Transverse colon (tissue), 4 donors: ENCODE measurements around the gene SH3RF3. TPM values are rescaled to one million over a fixed set of nuclear protein-coding genes. Genes with fewer than 3 reads are reported as not detected.
A peak's percentile ranks its signal among the peaks of the same experiment; 100 is the strongest.

Experiments
- DNase-seq: peaks from one replicate; pipeline ENCODE4 v3.0.0-alpha.2; 2019
- H3K27ac ChIP-seq, 4 donors: fragments of 200-600 bp; sonication (generic); 2 replicates each; pipeline ENCODE4 v1.5.1; 2016 to 2018; ENCODE audit warnings: inconsistent platforms in 4 of 4
- H3K27me3 ChIP-seq: fragments of 200-600 bp; sonication (generic); 2 replicates; pipeline ENCODE4 v1.5.1; 2017; ENCODE audit warnings: inconsistent platforms
- H3K36me3 ChIP-seq, 4 donors: fragments of 200-600 bp; sonication (generic); 2 replicates each; pipeline ENCODE4 v1.5.1; 2017 to 2019; ENCODE audit warnings: inconsistent platforms in 4 of 4
- H3K4me1 ChIP-seq, 4 donors: fragments of 200-600 bp; sonication (generic); 2 replicates each; pipeline ENCODE4 v1.5.1; 2017 to 2020; ENCODE audit warnings: inconsistent platforms in 4 of 4
- H3K4me3 ChIP-seq, 4 donors: fragments of 200-600 bp; sonication (generic); 1 replicate in 1 of 4; 2 replicates in 3 of 4; pipeline versions ENCODE4 v1.5.1 to v1.6.1; 2017 to 2019; ENCODE audit warnings: inconsistent platforms in 4 of 4
- H3K9me3 ChIP-seq, 2 donors: fragments of 200-600 bp; sonication (generic); 2 replicates each; pipeline ENCODE4 v1.5.1; 2017 to 2019; ENCODE audit warnings: inconsistent platforms in 2 of 2
- EP300 ChIP-seq: sonication (generic); formaldehyde crosslinking; IDR thresholded peaks from one replicate; pipeline ENCODE4 v1.6.1; 2017; ENCODE audit warnings: antibody characterized with exemption, low read depth
- POLR2A ChIP-seq: fragments of 450-650 bp; IDR thresholded peaks from one replicate; pipeline ENCODE4 v1.6.1; 2016; ENCODE audit warnings: antibody characterized with exemption, mild to moderate bottlenecking, moderate library complexity
- POLR2AphosphoS5 ChIP-seq, 3 donors: sonication (generic); formaldehyde crosslinking; IDR thresholded peaks; one replicate each; pipeline ENCODE4 v1.6.1; 2016; ENCODE audit warnings: antibody characterized with exemption in 3 of 3
- WGBS, 2 donors: methylation state at CpG; one replicate each; pipeline ENCODE4 v1.1.5; 2018; ENCODE audit warnings: low coverage in 1 of 2; 5-methylcytosine and 5-hydroxymethylcytosine counted together
- in situ Hi-C, 4 donors: fragments of 200-750 bp; cut with MboI; loops; one replicate each; pipeline versions ENCODE4 v1.15.0 to v1.15.1; 2017; ENCODE audit warnings: low sequenced_read_pairs in 3 of 4, low pct_ligation_motif_present in 1 of 4, low pct_unique_long_range_greater_than_20kb in 1 of 4
- intact Hi-C: fragments of 100-400 bp; cut with DNase I; formaldehyde crosslinking; loops from one replicate; pipeline ENCODE4 v1.15.1; 2023; ENCODE audit warnings: low total_unique reads
- total RNA-seq, 4 donors: library from RNA; depleted of rRNA; stranded (reverse); fragments of >200 nt; gene quantifications; one replicate each; pipeline ENCODE4 v1.1.0, GENCODE V29; 2016
- TF ChIP-seq, protein P1 (sequence below), 5 experiments: fragments of 200-600 bp in 3 of 5; fragments of 450-650 bp in 2 of 5; sonication (generic) in 3 of 5; IDR thresholded peaks; 1 replicate in 2 of 5; 2 replicates in 3 of 5; pipeline ENCODE4 v1.5.1; 2016 to 2017; ENCODE audit warnings: antibody characterized with exemption in 5 of 5, inconsistent platforms in 3 of 5, mild to moderate bottlenecking in 2 of 5, moderate library complexity in 1 of 5

Gene SH3RF3
- total RNA-seq, 4 donors from 2014 or later = 1.9 to 8.8 (median 2.9) TPM

DNA sequence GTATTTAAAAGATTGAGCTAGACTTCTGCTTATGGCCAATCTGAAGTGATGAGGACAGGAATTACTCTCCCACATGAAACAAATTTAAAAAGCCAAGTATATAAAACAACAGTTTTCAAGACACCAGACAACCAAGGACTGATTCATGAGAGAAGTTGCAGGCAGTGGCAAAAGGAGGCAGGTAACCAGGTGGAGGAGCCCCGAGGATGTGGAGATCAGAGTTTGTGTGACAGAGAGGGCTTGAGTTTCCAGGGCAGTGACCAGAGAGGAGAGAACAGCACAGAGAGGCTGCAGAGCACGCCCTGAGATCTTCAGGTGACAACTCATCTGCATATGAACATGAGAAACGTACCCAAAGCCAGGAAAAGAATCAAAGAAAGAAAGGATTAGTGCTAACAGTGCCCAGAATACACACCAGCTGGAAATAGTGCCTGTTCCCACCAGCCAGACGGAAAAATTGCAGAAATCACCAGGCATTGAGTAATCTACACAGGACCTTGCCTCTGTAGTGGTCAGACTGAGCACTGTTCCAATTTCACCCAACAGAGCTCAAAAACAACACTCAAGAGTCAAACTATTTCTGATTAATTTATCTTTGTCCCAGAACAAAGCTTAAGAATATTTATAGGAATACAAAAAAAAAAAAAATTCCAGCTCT, 311.6 kb downstream of the SH3RF3 start:
- intact Hi-C loops (no loop called here), in situ Hi-C loops (no loop called here)
- H3K36me3 ChIP-seq = no peaks in the 10 kb centered on the region
- no peak overlapping the region for H3K4me3 ChIP-seq
- H3K27me3 ChIP-seq = no peaks in the 10 kb centered on the region
- no peak overlapping the region for H3K27ac ChIP-seq
- WGBS, 2 donors = 69 to 84% methylated on average over 4 of the region's 4 CpGs
- no peak for DNase-seq
- peaks cover 0 to 5% (median 0%) of the 10 kb centered on the region in 4 donors for H3K4me1 ChIP-seq
- TF ChIP-seq POLR2A (no peak), POLR2AphosphoS5 (IDR thresholded peaks at IDR 0.05) (no peak), EP300 (no peak)
- TF ChIP-seq, protein P1, sequence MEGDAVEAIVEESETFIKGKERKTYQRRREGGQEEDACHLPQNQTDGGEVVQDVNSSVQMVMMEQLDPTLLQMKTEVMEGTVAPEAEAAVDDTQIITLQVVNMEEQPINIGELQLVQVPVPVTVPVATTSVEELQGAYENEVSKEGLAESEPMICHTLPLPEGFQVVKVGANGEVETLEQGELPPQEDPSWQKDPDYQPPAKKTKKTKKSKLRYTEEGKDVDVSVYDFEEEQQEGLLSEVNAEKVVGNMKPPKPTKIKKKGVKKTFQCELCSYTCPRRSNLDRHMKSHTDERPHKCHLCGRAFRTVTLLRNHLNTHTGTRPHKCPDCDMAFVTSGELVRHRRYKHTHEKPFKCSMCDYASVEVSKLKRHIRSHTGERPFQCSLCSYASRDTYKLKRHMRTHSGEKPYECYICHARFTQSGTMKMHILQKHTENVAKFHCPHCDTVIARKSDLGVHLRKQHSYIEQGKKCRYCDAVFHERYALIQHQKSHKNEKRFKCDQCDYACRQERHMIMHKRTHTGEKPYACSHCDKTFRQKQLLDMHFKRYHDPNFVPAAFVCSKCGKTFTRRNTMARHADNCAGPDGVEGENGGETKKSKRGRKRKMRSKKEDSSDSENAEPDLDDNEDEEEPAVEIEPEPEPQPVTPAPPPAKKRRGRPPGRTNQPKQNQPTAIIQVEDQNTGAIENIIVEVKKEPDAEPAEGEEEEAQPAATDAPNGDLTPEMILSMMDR (IDR thresholded peaks at IDR 0.05) = no peak
- H3K9me3 ChIP-seq = peaks cover 9 to 12% of the 10 kb centered on the region in 2 donors

DNA sequence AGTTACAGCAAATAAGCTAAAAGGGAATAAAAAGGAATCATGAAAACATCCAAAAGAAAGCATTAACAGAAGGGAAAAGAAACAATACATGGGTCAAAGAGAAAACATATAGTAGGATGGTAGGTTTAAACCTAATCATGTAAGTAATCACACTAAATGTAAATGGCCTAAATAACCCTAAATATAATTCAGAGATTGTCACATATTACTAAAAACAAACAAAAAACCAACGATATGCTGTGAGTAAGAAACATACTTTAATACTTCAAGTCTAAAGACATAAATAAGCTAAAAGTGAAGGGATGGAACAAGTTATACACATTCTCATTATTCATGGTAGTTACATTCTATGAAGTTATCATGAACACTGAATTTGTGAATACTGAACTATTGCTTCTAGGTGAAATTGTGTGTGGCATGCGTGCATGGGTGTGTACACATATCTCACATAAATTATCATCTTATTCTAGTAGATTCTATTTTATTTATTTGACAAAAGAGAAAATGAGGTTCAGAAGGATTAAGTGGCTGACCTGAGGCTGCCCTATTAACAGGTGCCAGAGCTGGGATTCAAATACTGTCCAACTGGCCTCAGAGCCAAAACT, 313.8 kb downstream of the SH3RF3 start:
- DNase-seq = no peak
- peaks cover 0 to 11% (median 2%) of the 10 kb centered on the region in 4 donors for H3K4me1 ChIP-seq
- H3K36me3 ChIP-seq = no peaks in the 10 kb centered on the region
- no peak overlapping the region for H3K4me3 ChIP-seq
- H3K27ac ChIP-seq = no peak overlapping the region
- no peaks in the 10 kb centered on the region for H3K27me3 ChIP-seq
- H3K9me3 ChIP-seq = peaks cover 9 to 12% of the 10 kb centered on the region in 2 donors
- in situ Hi-C loops = no loop called here
- WGBS, 2 donors = 92% methylated on average over 2 of the region's 2 CpGs
- no peak for TF ChIP-seq EP300
- TF ChIP-seq, protein P1 (IDR thresholded peaks at IDR 0.05) = no peak
- TF ChIP-seq POLR2AphosphoS5 (IDR thresholded peaks at IDR 0.05) = no peak
- TF ChIP-seq POLR2A = no peak
- intact Hi-C loops = no loop called here

DNA sequence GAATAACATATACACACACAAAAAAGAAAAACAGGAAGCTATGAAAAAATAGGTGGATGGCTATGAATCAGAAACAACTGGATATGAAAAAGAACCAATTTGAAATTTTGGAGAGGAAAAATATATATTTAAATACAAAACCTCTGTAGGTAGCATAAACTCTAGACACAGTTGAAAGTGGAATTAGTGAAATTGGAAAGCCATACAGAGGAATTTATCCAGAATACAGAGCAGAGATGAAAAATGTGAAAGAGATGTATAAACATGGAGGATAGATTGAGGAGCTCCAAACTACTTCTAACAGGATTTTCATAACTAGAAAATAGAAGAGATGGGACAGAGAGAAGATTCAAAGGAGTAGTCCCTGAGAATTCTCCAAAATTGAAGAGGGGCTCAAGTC, 315.9 kb downstream of the SH3RF3 start:
- peaks cover 9 to 12% of the 10 kb centered on the region in 2 donors for H3K9me3 ChIP-seq
- no peaks in the 10 kb centered on the region for H3K36me3 ChIP-seq
- H3K27me3 ChIP-seq = no peaks in the 10 kb centered on the region
- TF ChIP-seq POLR2A (no peak), EP300 (no peak), POLR2AphosphoS5 (IDR thresholded peaks at IDR 0.05) (no peak)
- TF ChIP-seq, protein P1 (IDR thresholded peaks at IDR 0.05) = no peak
- DNase-seq = no peak
- intact Hi-C loops (no loop called here), in situ Hi-C loops (no loop called here)
- H3K27ac ChIP-seq = no peak overlapping the region
- peaks cover 0 to 11% (median 2%) of the 10 kb centered on the region in 4 donors for H3K4me1 ChIP-seq
- no peak overlapping the region for H3K4me3 ChIP-seq

DNA sequence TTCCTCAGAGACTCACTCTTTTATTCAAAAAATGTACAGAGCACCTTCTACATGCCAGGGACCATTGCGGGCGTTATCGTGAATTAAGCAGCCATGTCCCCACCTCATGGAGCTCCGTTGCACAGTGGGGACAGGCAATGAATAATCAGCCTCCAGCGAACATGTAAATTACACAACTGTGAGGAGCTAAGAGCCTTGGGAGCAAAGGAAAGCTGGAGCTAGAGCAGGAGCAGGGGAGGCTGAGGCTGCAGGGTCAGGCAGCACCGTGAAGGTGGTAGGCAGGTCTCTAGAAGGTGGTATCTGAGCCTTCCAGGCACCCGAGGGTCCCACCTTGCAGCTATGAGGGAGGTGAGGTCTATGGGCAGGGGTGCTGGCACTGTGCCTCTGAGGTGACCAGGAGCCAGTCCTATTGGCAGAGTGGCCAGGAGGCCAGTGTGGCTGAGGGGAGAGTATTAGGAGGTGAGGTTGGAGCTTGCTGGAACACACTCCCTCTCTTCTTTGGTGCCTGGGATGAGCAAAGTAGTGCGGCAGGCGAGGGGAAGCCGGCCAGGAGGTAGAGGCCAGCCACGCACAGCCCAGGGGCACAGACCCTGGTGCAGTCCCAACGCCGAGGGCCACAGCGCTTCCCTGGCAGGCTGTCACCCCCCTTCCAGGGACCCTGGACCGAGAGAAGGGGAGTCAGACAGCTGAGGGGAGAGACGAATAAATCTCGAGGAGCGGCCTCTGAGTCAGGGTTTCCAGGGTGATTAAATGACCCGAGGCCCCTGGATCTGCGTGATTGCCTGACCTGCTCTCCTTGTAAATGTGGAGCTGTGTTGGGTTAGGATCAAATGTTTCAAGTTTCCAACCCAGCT, 317.5 kb downstream of the SH3RF3 start:
- H3K9me3 ChIP-seq = peaks cover 9 to 12% of the 10 kb centered on the region in 2 donors
- DNase-seq = no peak
- intact Hi-C loops = no loop called here
- in situ Hi-C loops = no loop called here
- H3K27me3 ChIP-seq = no peaks in the 10 kb centered on the region
- WGBS, 2 donors = 68 to 72% methylated on average over 5 to 19 of the region's 20 CpGs
- peaks cover 0 to 11% (median 2%) of the 10 kb centered on the region in 4 donors for H3K4me1 ChIP-seq
- no peak overlapping the region for H3K4me3 ChIP-seq
- H3K27ac ChIP-seq = peak overlapping the region; percentile 17 to 54 (median 32)
- TF ChIP-seq POLR2AphosphoS5 (IDR thresholded peaks at IDR 0.05) = no peak
- no peak for TF ChIP-seq EP300
- TF ChIP-seq, protein P1 (IDR thresholded peaks at IDR 0.05) = no peak
- no peaks in the 10 kb centered on the region for H3K36me3 ChIP-seq
